Endothelial cell of umbilical vein (primary cell): ENCODE results near the gene OTX2. TPM values are rescaled to one million over a fixed set of nuclear protein-coding genes. Genes with fewer than 3 reads are reported as not detected.

Experiments
- BruUV-seq: library from RNA; stranded (reverse); fragments of 400-500 nt; replicated peaks from 2 replicates; lab custom pipeline; 2021; lab: Mats Ljungman, UMichigan
- CTCF ChIA-PET: fragments of 300-600, 350-600 bp; sonication (Branson Sonifier 250); formaldehyde crosslinking; loops from one replicate; lab custom pipeline; 2021; ENCODE audit warnings: antibody characterized with exemption, inconsistent platforms; lab: Charles Lee
- POLR2A ChIA-PET: fragments of 300-600, 350-600 bp; sonication (Branson Sonifier 250); formaldehyde crosslinking; loops from one replicate; lab custom pipeline; 2021; ENCODE audit warnings: antibody characterized with exemption, inconsistent platforms; lab: Charles Lee
- DNase-seq: peaks from one replicate; pipeline ENCODE4 v3.0.0-alpha.2; 2011; ENCODE audit warnings: low read depth, low spot score
- FAIRE-seq: peaks from 2 replicates; lab custom pipeline; 2011; peaks lifted over from hg19 to GRCh38; lab: Jason Lieb, UNC
- H2AFZ ChIP-seq: 2 replicates; pipeline ENCODE4 v1.6.0; 2012; ENCODE audit warnings: low read depth, low read length, control low read depth, inconsistent platforms
- H3K27ac ChIP-seq: 2 replicates; pipeline ENCODE4 v1.5.1; 2011; ENCODE audit warnings: low read depth, mild to moderate bottlenecking, control low read depth, low read length, moderate library complexity; ENCODE audit not compliant: insufficient read depth
- H3K27me3 ChIP-seq, 2 experiments: 2 replicates each; pipeline versions ENCODE4 v1.6.0 to v1.6.1; 2011; ENCODE audit warnings: low read length in 2 of 2, mixed read lengths in 1 of 2; ENCODE audit not compliant: control insufficient read depth in 2 of 2, insufficient read depth in 2 of 2
- H3K36me3 ChIP-seq, 2 experiments: 2 replicates in 1 of 2; 3 replicates in 1 of 2; pipeline ENCODE4 v1.5.1; 2011; ENCODE audit warnings: low read length in 2 of 2, mild to moderate bottlenecking in 1 of 2, moderate library complexity in 1 of 2; ENCODE audit not compliant: control insufficient read depth in 2 of 2, insufficient read depth in 2 of 2; ENCODE audit errors: extremely low read depth in 1 of 2
- H3K4me1 ChIP-seq: 3 replicates; pipeline ENCODE4 v1.5.1; 2011; ENCODE audit warnings: mild to moderate bottlenecking, low read length; ENCODE audit not compliant: control insufficient read depth, insufficient read depth; ENCODE audit errors: extremely low read depth
- H3K4me2 ChIP-seq: 2 replicates; pipeline ENCODE4 v1.6.1; 2011; ENCODE audit warnings: low read length, control low read depth, mixed read lengths; ENCODE audit not compliant: insufficient read depth
- H3K4me3 ChIP-seq, 3 experiments: fragments of 200-600 bp in 1 of 3; sonication (generic), shearing (Covaris generic) in 1 of 3; replicated peaks in 1 of 3; 2 replicates each; pipeline ENCODE4 v1.5.1; 2011 to 2016; ENCODE audit warnings: control low read depth in 3 of 3, low read length in 3 of 3, mild to moderate bottlenecking in 2 of 3, inconsistent platforms in 1 of 3, low read depth in 1 of 3, moderate library complexity in 1 of 3; ENCODE audit not compliant: insufficient read depth in 1 of 3
- H3K79me2 ChIP-seq: 2 replicates; pipeline ENCODE4 v1.6.0; 2012; ENCODE audit warnings: low read length, inconsistent platforms; ENCODE audit not compliant: control insufficient read depth, insufficient read depth
- H3K9ac ChIP-seq: replicated peaks from 2 replicates; pipeline ENCODE3; 2011; ENCODE audit warnings: low read length, control low read depth; ENCODE audit not compliant: insufficient read depth; ENCODE audit errors: extremely low read depth
- H3K9me1 ChIP-seq: replicated peaks from 3 replicates; pipeline ENCODE4 v1.6.0; 2011; ENCODE audit warnings: mild to moderate bottlenecking, low read length; ENCODE audit not compliant: control insufficient read depth, insufficient read depth; ENCODE audit errors: extremely low read depth
- H3K9me3 ChIP-seq: replicated peaks from 2 replicates; pipeline ENCODE4 v1.5.1; 2012; ENCODE audit warnings: low read length, inconsistent platforms; ENCODE audit not compliant: control insufficient read depth, insufficient read depth
- H4K20me1 ChIP-seq: replicated peaks from 2 replicates; pipeline ENCODE3; 2011; ENCODE audit warnings: mild to moderate bottlenecking, low read length; ENCODE audit not compliant: control insufficient read depth, insufficient read depth; ENCODE audit errors: extremely low read depth
- EZH2 ChIP-seq: IDR thresholded peaks from 2 replicates; pipeline ENCODE4 v1.6.1; 2012; ENCODE audit warnings: borderline replicate concordance, low read depth, mild to moderate bottlenecking, moderate library complexity, low read length, inconsistent platforms; ENCODE audit not compliant: severe bottlenecking
- FOS ChIP-seq: IDR thresholded peaks from 2 replicates; pipeline ENCODE4 v1.6.1; 2011; ENCODE audit warnings: mild to moderate bottlenecking, low read length, moderate library complexity, borderline replicate concordance; ENCODE audit not compliant: insufficient read depth
- GATA2 ChIP-seq: IDR thresholded peaks from 2 replicates; pipeline ENCODE4 v1.7.0; 2011; ENCODE audit warnings: low read depth, mild to moderate bottlenecking, moderate library complexity, mixed read lengths, low read length; ENCODE audit not compliant: insufficient read length, insufficient read depth
- JUN ChIP-seq: IDR thresholded peaks from 2 replicates; pipeline ENCODE4 v1.6.1; 2011; ENCODE audit warnings: borderline replicate concordance, low read depth; ENCODE audit not compliant: insufficient read length, insufficient read depth
- MYC ChIP-seq: IDR thresholded peaks from one replicate; pipeline ENCODE4 v1.6.1; 2011; ENCODE audit warnings: mild to moderate bottlenecking, low read depth, low read length
- POLR2A ChIP-seq: IDR thresholded peaks from 2 replicates; pipeline ENCODE4 v1.6.1; 2012; ENCODE audit warnings: low read depth, mild to moderate bottlenecking, control low read depth, low read length
- POLR2AphosphoS5 ChIP-seq: IDR thresholded peaks from 2 replicates; pipeline ENCODE4 v1.6.1; 2012; ENCODE audit warnings: low read depth, mild to moderate bottlenecking, control low read depth, low read length, moderate library complexity; ENCODE audit not compliant: insufficient read depth
- dilution Hi-C: fragments of 300-500 bp; cut with MboI; formaldehyde crosslinking; loops from one replicate; pipeline ENCODE4 v1.15.0; 2019; ENCODE audit warnings: low sequenced_read_pairs; ENCODE audit not compliant: extremely low pct_ligation_motif_present
- intact Hi-C: fragments of 100-400 bp; cut with micrococcal nuclease; formaldehyde crosslinking; loops from one replicate; pipeline ENCODE4 v1.10.0; 2022
- polyA plus RNA-seq, 4 experiments: library from polyadenylated mRNA; depleted of rRNA in 3 of 4; stranded (reverse) in 3 of 4; unstranded in 1 of 4; fragments of >200 nt; gene quantifications; 2 replicates each; pipeline versions ENCODE4 v1.2.1 to v1.2.3, GENCODE V29; 2011 to 2012; ENCODE audit warnings: missing spikeins in 1 of 4
- total RNA-seq: library from RNA; stranded (reverse); gene quantifications from 2 replicates; pipeline ENCODE4 v1.2.3, GENCODE V29; 2021
- TF ChIP-seq, protein P1 (sequence below): IDR thresholded peaks from 2 replicates; pipeline ENCODE4 v1.6.1; 2011; ENCODE audit not compliant: insufficient read depth, insufficient read length
- TF ChIP-seq, protein P2 (sequence below), 2 donors: IDR thresholded peaks; 1 replicate in 1 of 2; 2 replicates in 1 of 2; pipeline ENCODE4 v1.5.1; 2011; ENCODE audit warnings: low read length in 2 of 2, mild to moderate bottlenecking in 2 of 2, moderate library complexity in 2 of 2, control low read depth in 1 of 2, inconsistent platforms in 1 of 2, low read depth in 1 of 2; ENCODE audit not compliant: insufficient read depth in 1 of 2; ENCODE audit errors: extremely low read depth in 1 of 2

Gene OTX2
- total and polyA plus RNA-seq, 2 donors (not counting 3 experiments of a cell fraction or from before 2014, with no cell fraction given), result not detected

DNA sequence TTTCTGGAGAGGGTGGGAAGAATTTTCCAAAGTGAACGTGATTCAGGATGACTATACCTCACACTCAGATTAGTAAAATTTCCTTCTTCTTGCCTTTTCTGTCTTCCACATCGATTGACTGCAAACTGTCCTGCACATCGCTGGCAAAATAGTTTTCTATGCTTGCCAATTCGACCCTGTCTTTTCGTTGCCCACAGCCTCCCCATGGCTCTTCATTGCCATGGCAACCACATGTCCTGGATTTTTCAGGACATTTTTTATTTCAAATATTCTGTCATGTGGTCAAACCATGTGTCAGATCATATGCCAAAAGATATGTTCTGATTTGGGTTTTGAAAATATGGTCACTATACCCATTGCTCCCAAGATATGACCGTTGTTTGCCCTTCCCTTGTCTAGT lies 46.9 kb upstream of the OTX2 start:
- TF ChIP-seq MYC, result no peak
- no peak for TF ChIP-seq POLR2AphosphoS5
- TF ChIP-seq JUN, result no peak
- no peak for TF ChIP-seq EZH2
- no peak for TF ChIP-seq GATA2
- TF ChIP-seq, protein P1, sequence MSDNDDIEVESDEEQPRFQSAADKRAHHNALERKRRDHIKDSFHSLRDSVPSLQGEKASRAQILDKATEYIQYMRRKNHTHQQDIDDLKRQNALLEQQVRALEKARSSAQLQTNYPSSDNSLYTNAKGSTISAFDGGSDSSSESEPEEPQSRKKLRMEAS, result no peak
- TF ChIP-seq, protein P2, sequence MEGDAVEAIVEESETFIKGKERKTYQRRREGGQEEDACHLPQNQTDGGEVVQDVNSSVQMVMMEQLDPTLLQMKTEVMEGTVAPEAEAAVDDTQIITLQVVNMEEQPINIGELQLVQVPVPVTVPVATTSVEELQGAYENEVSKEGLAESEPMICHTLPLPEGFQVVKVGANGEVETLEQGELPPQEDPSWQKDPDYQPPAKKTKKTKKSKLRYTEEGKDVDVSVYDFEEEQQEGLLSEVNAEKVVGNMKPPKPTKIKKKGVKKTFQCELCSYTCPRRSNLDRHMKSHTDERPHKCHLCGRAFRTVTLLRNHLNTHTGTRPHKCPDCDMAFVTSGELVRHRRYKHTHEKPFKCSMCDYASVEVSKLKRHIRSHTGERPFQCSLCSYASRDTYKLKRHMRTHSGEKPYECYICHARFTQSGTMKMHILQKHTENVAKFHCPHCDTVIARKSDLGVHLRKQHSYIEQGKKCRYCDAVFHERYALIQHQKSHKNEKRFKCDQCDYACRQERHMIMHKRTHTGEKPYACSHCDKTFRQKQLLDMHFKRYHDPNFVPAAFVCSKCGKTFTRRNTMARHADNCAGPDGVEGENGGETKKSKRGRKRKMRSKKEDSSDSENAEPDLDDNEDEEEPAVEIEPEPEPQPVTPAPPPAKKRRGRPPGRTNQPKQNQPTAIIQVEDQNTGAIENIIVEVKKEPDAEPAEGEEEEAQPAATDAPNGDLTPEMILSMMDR (IDR thresholded peaks at IDR 0.05; ENCODE audit: extremely low read depth in 1 of 2, insufficient read depth in 1 of 2, low read depth in 1 of 2, low read length in 2 of 2), result no peak
- no peak for TF ChIP-seq POLR2A
- no peak for TF ChIP-seq FOS
- no peak overlapping the region for H3K9ac ChIP-seq
- BruUV-seq, result no TSS peak
- intact Hi-C loops (no loop called here), dilution Hi-C loops (no loop called here)
- H3K4me2 ChIP-seq, result no peak overlapping the region
- H3K9me3 ChIP-seq, result no peaks in the 10 kb centered on the region
- H3K27ac ChIP-seq, result no peak overlapping the region
- POLR2A ChIA-PET, result no interaction called here
- no peaks in the 10 kb centered on the region for H3K36me3 ChIP-seq
- no peaks in the 10 kb centered on the region for H3K4me1 ChIP-seq
- no peak overlapping the region for H3K4me3 ChIP-seq
- DNase-seq (no peak), FAIRE-seq (no peak)
- peaks cover 1 to 2% of the 10 kb centered on the region in 2 experiments for H3K27me3 ChIP-seq
- no peaks in the 10 kb centered on the region for H3K9me1 ChIP-seq
- no peaks in the 10 kb centered on the region for H4K20me1 ChIP-seq
- H2AFZ ChIP-seq, result no peak overlapping the region
- CTCF ChIA-PET, result no interaction called here
- H3K79me2 ChIP-seq, result no peaks in the 10 kb centered on the region
